ENCODE measurements around the gene DNAH11.

GRCh38 chr7:21754963-21755362 lies 212.1 kb downstream of the DNAH11 start:
- TF ChIP-seq EZH2 (IDR thresholded peaks at IDR 0.05), result no peak
- TF ChIP-seq CTCF (IDR thresholded peaks at IDR 0.05), result no peak
- TF ChIP-seq EZH2phosphoT487 (IDR thresholded peaks at IDR 0.05), result no peak

All from neural progenitor cell (in vitro differentiated cells).